Karpas-422 (cell line): ENCODE measurements around the gene TK1. TPM values are rescaled to one million over a fixed set of nuclear protein-coding genes. Genes with fewer than 3 reads are reported as not detected.

Experiments used
- DNase-seq: peaks from one replicate; pipeline ENCODE4 v3.0.0-alpha.2; 2015
- H2AFZ ChIP-seq: fragments of 200-600 bp; sonication (generic); 2 replicates; pipeline ENCODE4 v1.6.1; 2014; ENCODE audit warnings: antibody characterized with exemption, low read length, mixed read lengths
- H3K27ac ChIP-seq: fragments of 200-600 bp; sonication (generic); 2 replicates; pipeline ENCODE4 v1.5.1; 2014; ENCODE audit warnings: mild to moderate bottlenecking, low read length, moderate library complexity
- H3K27me3 ChIP-seq: fragments of 200-600 bp; sonication (generic); 2 replicates; pipeline ENCODE4 v1.6.1; 2014; ENCODE audit warnings: low read length, mixed read lengths
- H3K36me3 ChIP-seq: fragments of 200-600 bp; sonication (generic); 2 replicates; pipeline ENCODE4 v1.6.1; 2014; ENCODE audit warnings: low read length, mixed read lengths; ENCODE audit not compliant: insufficient read depth
- H3K4me1 ChIP-seq: fragments of 200-600 bp; sonication (generic); 2 replicates; pipeline ENCODE4 v1.6.1; 2014; ENCODE audit warnings: mild to moderate bottlenecking, low read length, mixed read lengths
- H3K4me2 ChIP-seq: fragments of 200-600 bp; sonication (generic); 2 replicates; pipeline ENCODE4 v1.6.1; 2014; ENCODE audit warnings: low read length, low read depth, mild to moderate bottlenecking; ENCODE audit not compliant: poor library complexity, severe bottlenecking
- H3K4me3 ChIP-seq: fragments of 200-600 bp; sonication (generic); 2 replicates; pipeline ENCODE4 v1.5.1; 2014; ENCODE audit warnings: mild to moderate bottlenecking, antibody characterized with exemption, low read length, mixed read lengths
- H3K79me2 ChIP-seq: fragments of 200-600 bp; sonication (generic); 2 replicates; pipeline ENCODE4 v1.6.1; 2014; ENCODE audit warnings: mild to moderate bottlenecking, low read length, mixed read lengths
- H3K9ac ChIP-seq: fragments of 200-600 bp; sonication (generic); 2 replicates; pipeline ENCODE4 v1.6.0; 2014; ENCODE audit warnings: low read length
- H3K9me2 ChIP-seq: fragments of 200-600 bp; sonication (generic), shearing (Covaris generic); replicated peaks from 2 replicates; pipeline ENCODE4 v1.6.0; 2014; ENCODE audit warnings: mild to moderate bottlenecking, low read length, moderate library complexity; ENCODE audit not compliant: insufficient read depth
- H3K9me3 ChIP-seq: fragments of 300-700, 200-600 bp; sonication (generic); 2 replicates; pipeline ENCODE4 v1.6.1; 2014; ENCODE audit warnings: low read length, mixed read lengths
- H4K20me1 ChIP-seq: fragments of 200-600 bp; sonication (generic); 2 replicates; pipeline ENCODE4 v1.6.1; 2014; ENCODE audit warnings: mild to moderate bottlenecking, antibody characterized with exemption, low read length, low read depth; ENCODE audit not compliant: insufficient read depth
- total RNA-seq: library from RNA; depleted of rRNA; stranded (reverse); fragments of >200 nt; shearing (Covaris generic); gene quantifications from 2 replicates; pipeline ENCODE4 v1.2.3, GENCODE V29; 2014; ENCODE audit warnings: low replicate concordance

TK1 gene
- total RNA-seq, 1 experiment from 2014 or later = 22.7 TPM

GRCh38 chr17:78185981-78186691 is 716 bp downstream of the TK1 start:
- peaks cover 43% of the 10 kb centered on the region for H3K79me2 ChIP-seq
- H3K36me3 ChIP-seq = peaks cover 13% of the 10 kb centered on the region
- peaks cover 40% of the 10 kb centered on the region for H3K4me1 ChIP-seq
- H3K4me3 ChIP-seq = peak overlapping the region; percentile 93
- H3K27ac ChIP-seq = no peak overlapping the region
- peak overlapping the region; percentile 81; the same call in 1 of the 2 replicates for H3K9ac ChIP-seq
- no peak for DNase-seq
- H4K20me1 ChIP-seq = 0 out of 2 replicates have a peak, but pooled peaks cover 7% of the 10 kb centered on the region
- H3K9me3 ChIP-seq = no peaks in the 10 kb centered on the region
- no peaks in the 10 kb centered on the region for H3K27me3 ChIP-seq
- no peaks in the 10 kb centered on the region for H3K9me2 ChIP-seq
- H2AFZ ChIP-seq = no peak overlapping the region
- H3K4me2 ChIP-seq = peak overlapping the region; percentile 89

DNA sequence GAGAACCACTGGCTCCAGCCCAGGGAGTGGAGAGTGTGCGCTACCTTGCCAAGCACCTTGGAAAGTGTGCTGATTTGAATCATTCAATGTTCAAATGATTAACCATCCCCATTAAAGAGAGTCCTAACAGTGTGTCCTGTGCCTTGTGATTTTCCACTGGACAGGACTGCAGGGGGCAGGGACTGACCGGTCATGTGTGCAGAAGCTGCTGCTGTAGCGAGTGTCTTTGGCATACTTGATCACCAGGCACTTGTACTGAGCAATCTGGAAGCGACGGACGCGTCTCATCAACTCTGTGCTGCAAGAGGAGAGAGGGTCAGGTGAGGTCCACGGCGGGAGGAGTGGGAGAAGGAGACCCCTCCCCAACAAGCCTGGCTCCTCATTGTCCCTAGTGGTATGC is 2.0 kb downstream of the TK1 start:
- no peak overlapping the region for H3K4me3 ChIP-seq
- no peaks in the 10 kb centered on the region for H4K20me1 ChIP-seq
- peaks cover 3% of the 10 kb centered on the region; the same call in 1 of the 2 replicates for H3K36me3 ChIP-seq
- peaks cover 32% of the 10 kb centered on the region for H3K79me2 ChIP-seq
- peaks cover 30% of the 10 kb centered on the region for H3K4me1 ChIP-seq
- no peaks in the 10 kb centered on the region for H3K9me3 ChIP-seq
- H3K27ac ChIP-seq = no peak overlapping the region
- H3K9ac ChIP-seq = no peak overlapping the region
- H3K27me3 ChIP-seq = no peaks in the 10 kb centered on the region
- DNase-seq = no peak
- no peaks in the 10 kb centered on the region for H3K9me2 ChIP-seq
- H2AFZ ChIP-seq = no peak overlapping the region
- no peak overlapping the region for H3K4me2 ChIP-seq

DNA sequence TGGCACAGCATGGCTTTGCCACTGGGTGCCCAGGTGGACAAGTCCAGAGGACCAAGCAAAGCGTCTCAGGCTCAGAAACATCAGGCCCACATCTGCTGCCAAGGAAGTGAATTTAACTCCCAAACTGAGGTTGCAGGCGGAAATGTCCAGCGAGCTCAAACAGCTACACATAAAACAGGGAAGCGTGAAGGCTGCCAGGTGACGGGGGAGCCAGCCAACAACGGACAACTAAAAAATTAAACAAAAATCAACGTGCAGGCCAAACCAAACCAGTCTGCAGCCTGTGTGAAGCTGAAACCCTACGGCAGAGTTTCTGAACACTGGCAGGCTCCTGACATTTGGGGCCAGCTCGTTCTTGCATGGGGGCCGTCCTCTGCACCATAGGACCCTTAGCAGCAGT is 2.5 kb downstream of the TK1 start:
- no peaks in the 10 kb centered on the region for H3K27me3 ChIP-seq
- H3K4me3 ChIP-seq = no peak overlapping the region
- DNase-seq = no peak
- no peak overlapping the region for H3K27ac ChIP-seq
- H3K4me1 ChIP-seq = peaks cover 27% of the 10 kb centered on the region
- no peaks in the 10 kb centered on the region for H4K20me1 ChIP-seq
- no peaks in the 10 kb centered on the region for H3K9me2 ChIP-seq
- peaks cover under 1% of the 10 kb centered on the region for H3K36me3 ChIP-seq
- no peak overlapping the region for H2AFZ ChIP-seq
- H3K79me2 ChIP-seq = peaks cover 27% of the 10 kb centered on the region
- no peak overlapping the region for H3K9ac ChIP-seq
- H3K9me3 ChIP-seq = no peaks in the 10 kb centered on the region
- H3K4me2 ChIP-seq = no peak overlapping the region

DNA sequence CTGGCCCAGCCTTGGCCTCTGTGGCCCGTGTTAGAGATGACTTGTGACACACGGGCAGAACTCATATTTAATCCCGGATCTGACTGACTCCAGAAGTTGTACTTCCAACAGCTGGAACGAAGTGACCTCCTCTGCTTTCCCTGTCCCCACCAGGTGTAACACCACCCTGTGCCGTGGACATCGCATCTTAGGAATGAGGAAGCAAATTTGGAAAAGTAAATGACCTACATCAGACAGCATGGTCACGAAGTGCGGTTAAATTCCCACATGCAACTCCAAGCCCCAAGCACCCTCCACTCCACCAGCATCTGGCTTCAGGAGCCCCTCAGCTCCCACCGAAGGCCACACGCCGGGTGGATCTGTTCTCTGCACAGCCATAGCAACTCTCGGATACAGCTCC is 2.9 kb downstream of the TK1 start:
- Histone ChIP-seq H3K4me3 (no peak overlapping the region), H3K4me2 (no peak overlapping the region), H3K79me2 (peaks cover 22% of the 10 kb centered on the region), H3K9me3 (no peaks in the 10 kb centered on the region), H2AFZ (no peak overlapping the region), H3K36me3 (no peaks in the 10 kb centered on the region; the same call in none of the 2 replicates), H3K4me1 (peaks cover 23% of the 10 kb centered on the region), H3K27ac (no peak overlapping the region), H3K9ac (no peak overlapping the region), H3K27me3 (no peaks in the 10 kb centered on the region), H3K9me2 (no peaks in the 10 kb centered on the region), H4K20me1 (no peaks in the 10 kb centered on the region)
- no peak for DNase-seq

GRCh38 chr17:78182504-78182903 is 4.3 kb downstream of the TK1 start:
- H3K27me3 ChIP-seq = no peaks in the 10 kb centered on the region
- H3K79me2 ChIP-seq = peaks cover 8% of the 10 kb centered on the region
- H3K4me3 ChIP-seq = no peak overlapping the region
- no peak overlapping the region for H3K27ac ChIP-seq
- no peaks in the 10 kb centered on the region; the same call in 1 of the 2 replicates for H3K36me3 ChIP-seq
- H2AFZ ChIP-seq = no peak overlapping the region
- H3K9me2 ChIP-seq = no peaks in the 10 kb centered on the region
- no peak overlapping the region for H3K9ac ChIP-seq
- no peak overlapping the region for H3K4me2 ChIP-seq
- H3K4me1 ChIP-seq = peaks cover 14% of the 10 kb centered on the region
- H3K9me3 ChIP-seq = no peaks in the 10 kb centered on the region
- H4K20me1 ChIP-seq = no peaks in the 10 kb centered on the region
- DNase-seq = no peak

DNA sequence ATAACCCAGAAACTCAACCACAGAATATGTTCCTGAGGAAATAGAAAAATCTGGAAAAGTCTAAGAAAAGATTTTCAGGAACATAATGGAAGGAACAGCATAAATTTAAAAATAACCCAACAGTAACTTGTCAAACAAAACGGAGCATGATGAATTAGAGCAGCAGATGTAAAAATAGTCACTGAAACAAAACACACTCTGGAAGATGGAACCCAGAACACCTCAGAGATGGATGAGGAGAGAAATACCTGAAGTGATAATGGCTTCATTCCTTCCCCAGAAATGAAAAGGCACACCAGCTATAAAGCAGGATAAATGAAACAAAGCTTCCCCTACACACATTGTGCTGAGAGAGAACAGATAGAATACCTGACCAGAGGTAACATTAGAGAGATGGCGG is 6.3 kb downstream of the TK1 start:
- Histone ChIP-seq H3K9me2 (no peaks in the 10 kb centered on the region), H3K9me3 (no peaks in the 10 kb centered on the region), H3K27me3 (no peaks in the 10 kb centered on the region), H3K4me3 (no peak overlapping the region), H2AFZ (no peak overlapping the region), H3K79me2 (peaks cover 2% of the 10 kb centered on the region; the same call in 1 of the 2 replicates), H3K4me1 (peaks cover 9% of the 10 kb centered on the region), H3K27ac (no peak overlapping the region), H3K4me2 (no peak overlapping the region), H4K20me1 (peaks cover 3% of the 10 kb centered on the region; the same call in 1 of the 2 replicates), H3K36me3 (no peaks in the 10 kb centered on the region; the same call in 1 of the 2 replicates), H3K9ac (no peak overlapping the region)
- DNase-seq = no peak

GRCh38 chr17:78180083-78180482 is 6.8 kb downstream of the TK1 start:
- Histone ChIP-seq H4K20me1 (peaks cover 3% of the 10 kb centered on the region; the same call in 1 of the 2 replicates), H3K4me3 (no peak overlapping the region), H3K4me1 (peaks cover 7% of the 10 kb centered on the region), H3K79me2 (no peaks in the 10 kb centered on the region), H3K9ac (no peak overlapping the region), H3K4me2 (no peak overlapping the region), H3K9me3 (no peaks in the 10 kb centered on the region), H2AFZ (no peak overlapping the region), H3K27me3 (no peaks in the 10 kb centered on the region), H3K27ac (no peak overlapping the region), H3K9me2 (no peaks in the 10 kb centered on the region), H3K36me3 (no peaks in the 10 kb centered on the region; the same call in 1 of the 2 replicates)
- no peak for DNase-seq

DNA sequence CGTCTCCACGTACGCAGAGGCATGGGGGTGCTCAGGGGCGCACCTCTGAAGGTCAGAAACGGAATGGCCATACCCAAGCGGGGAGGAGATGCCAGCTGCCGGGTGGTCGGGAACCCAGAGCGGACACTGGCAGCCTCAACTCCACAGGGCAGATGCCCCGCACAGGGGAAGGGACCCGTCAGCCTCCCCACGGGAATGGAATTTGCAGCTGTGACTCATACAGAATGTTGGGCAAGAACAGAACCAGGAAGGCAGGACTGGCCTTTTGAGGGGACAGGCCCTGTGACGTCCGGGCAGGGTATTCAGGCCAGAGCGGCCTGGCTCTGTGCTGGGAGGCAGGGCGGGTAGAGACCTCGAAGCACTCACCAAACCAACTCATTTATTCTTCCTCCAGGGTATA is 7.5 kb downstream of the TK1 start:
- no peaks in the 10 kb centered on the region for H3K27me3 ChIP-seq
- no peak overlapping the region for H3K27ac ChIP-seq
- no peak for DNase-seq
- H3K9me3 ChIP-seq = no peaks in the 10 kb centered on the region
- H3K36me3 ChIP-seq = no peaks in the 10 kb centered on the region; the same call in 1 of the 2 replicates
- H3K4me2 ChIP-seq = no peak overlapping the region
- peaks cover 8% of the 10 kb centered on the region for H3K4me1 ChIP-seq
- no peak overlapping the region for H3K9ac ChIP-seq
- peaks cover 3% of the 10 kb centered on the region; the same call in 1 of the 2 replicates for H4K20me1 ChIP-seq
- no peak overlapping the region for H3K4me3 ChIP-seq
- H3K9me2 ChIP-seq = no peaks in the 10 kb centered on the region
- no peaks in the 10 kb centered on the region for H3K79me2 ChIP-seq
- H2AFZ ChIP-seq = no peak overlapping the region
